HepG2 (cell line): Measurements from ENCODE around the gene ALG14. TPM values are rescaled to one million over a fixed set of nuclear protein-coding genes. Genes with fewer than 3 reads are reported as not detected.
A peak's percentile ranks its signal among the peaks of the same experiment; 100 is the strongest.

ENCODE experiments used
- ARID5B ChIP-seq: IDR thresholded peaks from 2 replicates; pipeline ENCODE4 v1.4.0; 2020; ENCODE audit warnings: mild to moderate bottlenecking, missing genetic modification reagents
- HOXA5 ChIP-seq: sonication (generic); formaldehyde crosslinking; IDR thresholded peaks from 2 replicates; pipeline ENCODE4 v1.4.0; 2020; ENCODE audit warnings: missing genetic modification reagents
- SOX6 ChIP-seq, 2 experiments: fragments of 450-650 bp in 1 of 2; sonication (generic) in 1 of 2; formaldehyde crosslinking in 1 of 2; IDR thresholded peaks; 2 replicates each; pipeline versions ENCODE4 v1.4.0 to v1.6.1; 2017 to 2020; ENCODE audit warnings: antibody characterized with exemption in 1 of 2, mild to moderate bottlenecking in 1 of 2, missing genetic modification reagents in 1 of 2
- ZIK1 ChIP-seq: sonication (generic); formaldehyde crosslinking; IDR thresholded peaks from 2 replicates; pipeline ENCODE4 v1.5.0; 2020; ENCODE audit warnings: mild to moderate bottlenecking, low read depth, missing genetic modification reagents, borderline replicate concordance
- ZNF101 ChIP-seq: sonication (generic); formaldehyde crosslinking; IDR thresholded peaks from 2 replicates; pipeline ENCODE4 v1.4.0; 2020; ENCODE audit warnings: mild to moderate bottlenecking, low read depth, missing genetic modification reagents, borderline replicate concordance
- ZNF781 ChIP-seq: sonication (generic); formaldehyde crosslinking; IDR thresholded peaks from 2 replicates; pipeline ENCODE4 v1.5.1; 2020; ENCODE audit warnings: borderline replicate concordance, mild to moderate bottlenecking, missing genetic modification reagents; ENCODE audit errors: not compliant biosample characterization
- polyA plus RNA-seq, 8 experiments: library from polyadenylated mRNA; depleted of rRNA in 3 of 8; stranded (reverse) in 7 of 8; unstranded in 1 of 8; fragments of >200 nt; fragmentation: Illumina TruSeq in 4 of 8; extraction: Trizol in 4 of 8; gene quantifications; 2 replicates each; pipeline versions ENCODE4 v1.2.1 to v1.2.3, GENCODE V29; 2011 to 2016; ENCODE audit warnings: low read depth in 4 of 8, missing spikeins in 1 of 8, mixed read lengths in 1 of 8; ENCODE audit not compliant: insufficient read depth in 1 of 8
- total RNA-seq, 5 experiments: library from RNA; depleted of rRNA; stranded (reverse); fragments of >200 nt; fragmentation: Illumina TruSeq; extraction: Trizol; gene quantifications; 2 replicates each; pipeline ENCODE4 v1.2.3, GENCODE V29; 2016; ENCODE audit warnings: low read depth in 1 of 5
- TF ChIP-seq, protein P1 (sequence below): IDR thresholded peaks from 2 replicates; pipeline ENCODE4 v1.6.1; 2016; ENCODE audit warnings: low read depth, control low read depth
- TF ChIP-seq, protein P2 (sequence below): sonication (generic); formaldehyde crosslinking; IDR thresholded peaks from 2 replicates; pipeline ENCODE4 v1.5.1; 2020; ENCODE audit warnings: mild to moderate bottlenecking, missing genetic modification reagents, borderline replicate concordance
- TF ChIP-seq, protein P3 (sequence below): sonication (generic); formaldehyde crosslinking; conservative IDR thresholded peaks from 2 replicates; pipeline ENCODE4 v1.8.1; 2023; ENCODE audit warnings: missing genetic modification reagents
- TF ChIP-seq, protein P4 (sequence below): sonication (generic); formaldehyde crosslinking; IDR thresholded peaks from 2 replicates; pipeline ENCODE4 v1.5.0; 2020; ENCODE audit warnings: mild to moderate bottlenecking, missing genetic modification reagents, borderline replicate concordance

Gene ALG14
- total and polyA plus RNA-seq, 2 of the 13 experiments (the other 11 are each of a cell fraction or from before 2014, with no cell fraction given) = 4.5 to 12.7 TPM

- TF ChIP-seq, protein P1, sequence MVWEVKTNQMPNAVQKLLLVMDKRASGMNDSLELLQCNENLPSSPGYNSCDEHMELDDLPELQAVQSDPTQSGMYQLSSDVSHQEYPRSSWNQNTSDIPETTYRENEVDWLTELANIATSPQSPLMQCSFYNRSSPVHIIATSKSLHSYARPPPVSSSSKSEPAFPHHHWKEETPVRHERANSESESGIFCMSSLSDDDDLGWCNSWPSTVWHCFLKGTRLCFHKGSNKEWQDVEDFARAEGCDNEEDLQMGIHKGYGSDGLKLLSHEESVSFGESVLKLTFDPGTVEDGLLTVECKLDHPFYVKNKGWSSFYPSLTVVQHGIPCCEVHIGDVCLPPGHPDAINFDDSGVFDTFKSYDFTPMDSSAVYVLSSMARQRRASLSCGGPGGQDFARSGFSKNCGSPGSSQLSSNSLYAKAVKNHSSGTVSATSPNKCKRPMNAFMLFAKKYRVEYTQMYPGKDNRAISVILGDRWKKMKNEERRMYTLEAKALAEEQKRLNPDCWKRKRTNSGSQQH (CRISPR knock-in tag) = peak; percentile 68; the same call in 1 of the 2 replicates
- TF ChIP-seq, protein P2, sequence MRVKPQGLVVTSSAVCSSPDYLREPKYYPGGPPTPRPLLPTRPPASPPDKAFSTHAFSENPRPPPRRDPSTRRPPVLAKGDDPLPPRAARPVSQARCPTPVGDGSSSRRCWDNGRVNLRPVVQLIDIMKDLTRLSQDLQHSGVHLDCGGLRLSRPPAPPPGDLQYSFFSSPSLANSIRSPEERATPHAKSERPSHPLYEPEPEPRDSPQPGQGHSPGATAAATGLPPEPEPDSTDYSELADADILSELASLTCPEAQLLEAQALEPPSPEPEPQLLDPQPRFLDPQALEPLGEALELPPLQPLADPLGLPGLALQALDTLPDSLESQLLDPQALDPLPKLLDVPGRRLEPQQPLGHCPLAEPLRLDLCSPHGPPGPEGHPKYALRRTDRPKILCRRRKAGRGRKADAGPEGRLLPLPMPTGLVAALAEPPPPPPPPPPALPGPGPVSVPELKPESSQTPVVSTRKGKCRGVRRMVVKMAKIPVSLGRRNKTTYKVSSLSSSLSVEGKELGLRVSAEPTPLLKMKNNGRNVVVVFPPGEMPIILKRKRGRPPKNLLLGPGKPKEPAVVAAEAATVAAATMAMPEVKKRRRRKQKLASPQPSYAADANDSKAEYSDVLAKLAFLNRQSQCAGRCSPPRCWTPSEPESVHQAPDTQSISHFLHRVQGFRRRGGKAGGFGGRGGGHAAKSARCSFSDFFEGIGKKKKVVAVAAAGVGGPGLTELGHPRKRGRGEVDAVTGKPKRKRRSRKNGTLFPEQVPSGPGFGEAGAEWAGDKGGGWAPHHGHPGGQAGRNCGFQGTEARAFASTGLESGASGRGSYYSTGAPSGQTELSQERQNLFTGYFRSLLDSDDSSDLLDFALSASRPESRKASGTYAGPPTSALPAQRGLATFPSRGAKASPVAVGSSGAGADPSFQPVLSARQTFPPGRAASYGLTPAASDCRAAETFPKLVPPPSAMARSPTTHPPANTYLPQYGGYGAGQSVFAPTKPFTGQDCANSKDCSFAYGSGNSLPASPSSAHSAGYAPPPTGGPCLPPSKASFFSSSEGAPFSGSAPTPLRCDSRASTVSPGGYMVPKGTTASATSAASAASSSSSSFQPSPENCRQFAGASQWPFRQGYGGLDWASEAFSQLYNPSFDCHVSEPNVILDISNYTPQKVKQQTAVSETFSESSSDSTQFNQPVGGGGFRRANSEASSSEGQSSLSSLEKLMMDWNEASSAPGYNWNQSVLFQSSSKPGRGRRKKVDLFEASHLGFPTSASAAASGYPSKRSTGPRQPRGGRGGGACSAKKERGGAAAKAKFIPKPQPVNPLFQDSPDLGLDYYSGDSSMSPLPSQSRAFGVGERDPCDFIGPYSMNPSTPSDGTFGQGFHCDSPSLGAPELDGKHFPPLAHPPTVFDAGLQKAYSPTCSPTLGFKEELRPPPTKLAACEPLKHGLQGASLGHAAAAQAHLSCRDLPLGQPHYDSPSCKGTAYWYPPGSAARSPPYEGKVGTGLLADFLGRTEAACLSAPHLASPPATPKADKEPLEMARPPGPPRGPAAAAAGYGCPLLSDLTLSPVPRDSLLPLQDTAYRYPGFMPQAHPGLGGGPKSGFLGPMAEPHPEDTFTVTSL (CRISPR knock-in tag) = peak; percentile 51; the same call in 1 of the 2 replicates
- no peak for TF ChIP-seq ZIK1 (CRISPR knock-in tag)
- TF ChIP-seq ZNF781 (CRISPR knock-in tag) = peak; percentile 49
- TF ChIP-seq, protein P3, sequence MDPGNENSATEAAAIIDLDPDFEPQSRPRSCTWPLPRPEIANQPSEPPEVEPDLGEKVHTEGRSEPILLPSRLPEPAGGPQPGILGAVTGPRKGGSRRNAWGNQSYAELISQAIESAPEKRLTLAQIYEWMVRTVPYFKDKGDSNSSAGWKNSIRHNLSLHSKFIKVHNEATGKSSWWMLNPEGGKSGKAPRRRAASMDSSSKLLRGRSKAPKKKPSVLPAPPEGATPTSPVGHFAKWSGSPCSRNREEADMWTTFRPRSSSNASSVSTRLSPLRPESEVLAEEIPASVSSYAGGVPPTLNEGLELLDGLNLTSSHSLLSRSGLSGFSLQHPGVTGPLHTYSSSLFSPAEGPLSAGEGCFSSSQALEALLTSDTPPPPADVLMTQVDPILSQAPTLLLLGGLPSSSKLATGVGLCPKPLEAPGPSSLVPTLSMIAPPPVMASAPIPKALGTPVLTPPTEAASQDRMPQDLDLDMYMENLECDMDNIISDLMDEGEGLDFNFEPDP = no peak
- no peak for TF ChIP-seq ZNF101 (CRISPR knock-in tag)
- TF ChIP-seq HOXA5 (CRISPR knock-in tag) = 0 out of 2 replicates have a peak, but pooled peaks have one; percentile 3
- TF ChIP-seq SOX6 (IDR thresholded peaks at IDR 0.05) = no peak
- peak; percentile 86 for TF ChIP-seq SOX6 (CRISPR knock-in tag; IDR thresholded peaks at IDR 0.05)
- peak; percentile 90 for TF ChIP-seq ARID5B (CRISPR knock-in tag)
- TF ChIP-seq, protein P4, sequence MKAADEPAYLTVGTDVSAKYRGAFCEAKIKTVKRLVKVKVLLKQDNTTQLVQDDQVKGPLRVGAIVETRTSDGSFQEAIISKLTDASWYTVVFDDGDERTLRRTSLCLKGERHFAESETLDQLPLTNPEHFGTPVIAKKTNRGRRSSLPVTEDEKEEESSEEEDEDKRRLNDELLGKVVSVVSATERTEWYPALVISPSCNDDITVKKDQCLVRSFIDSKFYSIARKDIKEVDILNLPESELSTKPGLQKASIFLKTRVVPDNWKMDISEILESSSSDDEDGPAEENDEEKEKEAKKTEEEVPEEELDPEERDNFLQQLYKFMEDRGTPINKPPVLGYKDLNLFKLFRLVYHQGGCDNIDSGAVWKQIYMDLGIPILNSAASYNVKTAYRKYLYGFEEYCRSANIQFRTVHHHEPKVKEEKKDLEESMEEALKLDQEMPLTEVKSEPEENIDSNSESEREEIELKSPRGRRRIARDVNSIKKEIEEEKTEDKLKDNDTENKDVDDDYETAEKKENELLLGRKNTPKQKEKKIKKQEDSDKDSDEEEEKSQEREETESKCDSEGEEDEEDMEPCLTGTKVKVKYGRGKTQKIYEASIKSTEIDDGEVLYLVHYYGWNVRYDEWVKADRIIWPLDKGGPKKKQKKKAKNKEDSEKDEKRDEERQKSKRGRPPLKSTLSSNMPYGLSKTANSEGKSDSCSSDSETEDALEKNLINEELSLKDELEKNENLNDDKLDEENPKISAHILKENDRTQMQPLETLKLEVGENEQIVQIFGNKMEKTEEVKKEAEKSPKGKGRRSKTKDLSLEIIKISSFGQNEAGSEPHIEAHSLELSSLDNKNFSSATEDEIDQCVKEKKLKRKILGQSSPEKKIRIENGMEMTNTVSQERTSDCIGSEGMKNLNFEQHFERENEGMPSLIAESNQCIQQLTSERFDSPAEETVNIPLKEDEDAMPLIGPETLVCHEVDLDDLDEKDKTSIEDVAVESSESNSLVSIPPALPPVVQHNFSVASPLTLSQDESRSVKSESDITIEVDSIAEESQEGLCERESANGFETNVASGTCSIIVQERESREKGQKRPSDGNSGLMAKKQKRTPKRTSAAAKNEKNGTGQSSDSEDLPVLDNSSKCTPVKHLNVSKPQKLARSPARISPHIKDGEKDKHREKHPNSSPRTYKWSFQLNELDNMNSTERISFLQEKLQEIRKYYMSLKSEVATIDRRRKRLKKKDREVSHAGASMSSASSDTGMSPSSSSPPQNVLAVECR (CRISPR knock-in tag) = peak; percentile 37; the same call in 1 of the 2 replicates
Observed at GRCh38 chr1:95115708-95116137, 43.0 kb upstream of the ALG14 start (continued).
